GM23338 (cell line): ENCODE results near the gene TFDP1.

Source experiments
- CREB1 ChIP-seq: fragments of 250-450 bp; sonication (Bioruptor Pico); IDR thresholded peaks from 2 replicates; pipeline ENCODE4 v1.5.0; 2020; ENCODE audit warnings: low read depth, mild to moderate bottlenecking, moderate library complexity
- CTCF ChIP-seq, 2 experiments: fragments of 200-600 bp in 1 of 2; sonication (generic) in 1 of 2; conservative IDR thresholded peaks; 2 replicates each; pipeline versions ENCODE4 v1.5.1 to v1.6.1; 2016 to 2017; ENCODE audit warnings: antibody characterized with exemption in 2 of 2, low read depth in 2 of 2, mild to moderate bottlenecking in 2 of 2, moderate library complexity in 1 of 2
- EZH2 ChIP-seq: fragments of 200-600 bp; sonication (generic); IDR thresholded peaks from one replicate; pipeline ENCODE4 v1.8.0; 2017; ENCODE audit warnings: antibody characterized with exemption, mild to moderate bottlenecking, low read depth; ENCODE audit not compliant: unreplicated experiment
- EZH2phosphoT487 ChIP-seq: fragments of 200-600 bp; sonication (generic); IDR thresholded peaks from one replicate; pipeline ENCODE4 v1.8.1; 2018; ENCODE audit warnings: antibody characterized with exemption; ENCODE audit not compliant: unreplicated experiment
- JUNB ChIP-seq: IDR thresholded peaks from one replicate; pipeline ENCODE4 v1.6.1; 2016; ENCODE audit warnings: antibody characterized with exemption; ENCODE audit not compliant: unreplicated experiment
- POLR2AphosphoS5 ChIP-seq: IDR thresholded peaks from 2 replicates; pipeline ENCODE4 v1.6.1; 2016; ENCODE audit warnings: antibody characterized with exemption, low read depth
- ZNF114 ChIP-seq: fragments of 250-450 bp; sonication (Bioruptor Pico); IDR thresholded peaks from 2 replicates; pipeline ENCODE4 v1.5.0; 2020; ENCODE audit warnings: mild to moderate bottlenecking, moderate library complexity
- ZNF331 ChIP-seq: fragments of 250-450 bp; sonication (Bioruptor Pico); IDR thresholded peaks from 2 replicates; pipeline ENCODE4 v1.5.0; 2020; ENCODE audit warnings: low read depth, mild to moderate bottlenecking, moderate library complexity
- TF ChIP-seq, protein P1 (sequence below): IDR thresholded peaks from one replicate; pipeline ENCODE4 v1.6.1; 2018; ENCODE audit warnings: antibody characterized with exemption; ENCODE audit not compliant: unreplicated experiment
- TF ChIP-seq, protein P2 (sequence below): IDR thresholded peaks from 2 replicates; pipeline ENCODE4 v1.6.1; 2016; ENCODE audit warnings: antibody characterized with exemption

DNA sequence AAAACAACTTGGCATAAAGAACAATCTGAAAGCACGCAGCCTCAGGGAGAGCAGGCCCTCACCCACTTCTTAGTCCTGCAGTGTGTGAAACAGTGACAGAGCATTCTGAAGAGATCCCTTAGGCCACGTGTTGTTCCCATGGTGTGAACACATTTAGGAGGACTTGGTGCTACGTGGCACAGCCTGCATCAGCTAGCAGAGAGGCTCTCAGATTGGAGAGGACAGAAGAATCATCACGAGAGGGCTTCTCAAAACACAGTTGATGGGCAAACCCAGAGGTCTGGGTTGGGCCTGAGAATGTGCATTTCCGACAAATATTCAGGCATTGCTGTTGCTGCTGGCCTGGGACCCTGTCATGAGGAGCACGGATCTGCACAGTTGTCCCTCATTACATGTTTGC is 26.1 kb upstream of the TFDP1 start:
- TF ChIP-seq CTCF (conservative IDR thresholded peaks at IDR 0.05; ENCODE audit: low read depth in 2 of 2) (no peak), EZH2 (no peak), POLR2AphosphoS5 (no peak), CREB1 (no peak), JUNB (no peak), ZNF331 (no peak), EZH2phosphoT487 (no peak), ZNF114 (no peak)
- TF ChIP-seq, protein P1, sequence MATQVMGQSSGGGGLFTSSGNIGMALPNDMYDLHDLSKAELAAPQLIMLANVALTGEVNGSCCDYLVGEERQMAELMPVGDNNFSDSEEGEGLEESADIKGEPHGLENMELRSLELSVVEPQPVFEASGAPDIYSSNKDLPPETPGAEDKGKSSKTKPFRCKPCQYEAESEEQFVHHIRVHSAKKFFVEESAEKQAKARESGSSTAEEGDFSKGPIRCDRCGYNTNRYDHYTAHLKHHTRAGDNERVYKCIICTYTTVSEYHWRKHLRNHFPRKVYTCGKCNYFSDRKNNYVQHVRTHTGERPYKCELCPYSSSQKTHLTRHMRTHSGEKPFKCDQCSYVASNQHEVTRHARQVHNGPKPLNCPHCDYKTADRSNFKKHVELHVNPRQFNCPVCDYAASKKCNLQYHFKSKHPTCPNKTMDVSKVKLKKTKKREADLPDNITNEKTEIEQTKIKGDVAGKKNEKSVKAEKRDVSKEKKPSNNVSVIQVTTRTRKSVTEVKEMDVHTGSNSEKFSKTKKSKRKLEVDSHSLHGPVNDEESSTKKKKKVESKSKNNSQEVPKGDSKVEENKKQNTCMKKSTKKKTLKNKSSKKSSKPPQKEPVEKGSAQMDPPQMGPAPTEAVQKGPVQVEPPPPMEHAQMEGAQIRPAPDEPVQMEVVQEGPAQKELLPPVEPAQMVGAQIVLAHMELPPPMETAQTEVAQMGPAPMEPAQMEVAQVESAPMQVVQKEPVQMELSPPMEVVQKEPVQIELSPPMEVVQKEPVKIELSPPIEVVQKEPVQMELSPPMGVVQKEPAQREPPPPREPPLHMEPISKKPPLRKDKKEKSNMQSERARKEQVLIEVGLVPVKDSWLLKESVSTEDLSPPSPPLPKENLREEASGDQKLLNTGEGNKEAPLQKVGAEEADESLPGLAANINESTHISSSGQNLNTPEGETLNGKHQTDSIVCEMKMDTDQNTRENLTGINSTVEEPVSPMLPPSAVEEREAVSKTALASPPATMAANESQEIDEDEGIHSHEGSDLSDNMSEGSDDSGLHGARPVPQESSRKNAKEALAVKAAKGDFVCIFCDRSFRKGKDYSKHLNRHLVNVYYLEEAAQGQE, result no peak
- TF ChIP-seq, protein P2, sequence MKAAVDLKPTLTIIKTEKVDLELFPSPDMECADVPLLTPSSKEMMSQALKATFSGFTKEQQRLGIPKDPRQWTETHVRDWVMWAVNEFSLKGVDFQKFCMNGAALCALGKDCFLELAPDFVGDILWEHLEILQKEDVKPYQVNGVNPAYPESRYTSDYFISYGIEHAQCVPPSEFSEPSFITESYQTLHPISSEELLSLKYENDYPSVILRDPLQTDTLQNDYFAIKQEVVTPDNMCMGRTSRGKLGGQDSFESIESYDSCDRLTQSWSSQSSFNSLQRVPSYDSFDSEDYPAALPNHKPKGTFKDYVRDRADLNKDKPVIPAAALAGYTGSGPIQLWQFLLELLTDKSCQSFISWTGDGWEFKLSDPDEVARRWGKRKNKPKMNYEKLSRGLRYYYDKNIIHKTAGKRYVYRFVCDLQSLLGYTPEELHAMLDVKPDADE, result no peak
